OCI-M2 (cell line): ENCODE results near the gene CHD5.
"Not testable (repeated sequence)": the region's sequence is repeated elsewhere in the genome, so short reads cannot be mapped to it uniquely, and the experiment has no call there.

ENCODE experiments used
- DNase-seq: peaks from one replicate; lab custom pipeline; 2025; ENCODE audit not compliant: unreplicated experiment; lab: John Stamatoyannopoulos, UW

The CHD5 gene

DNA sequence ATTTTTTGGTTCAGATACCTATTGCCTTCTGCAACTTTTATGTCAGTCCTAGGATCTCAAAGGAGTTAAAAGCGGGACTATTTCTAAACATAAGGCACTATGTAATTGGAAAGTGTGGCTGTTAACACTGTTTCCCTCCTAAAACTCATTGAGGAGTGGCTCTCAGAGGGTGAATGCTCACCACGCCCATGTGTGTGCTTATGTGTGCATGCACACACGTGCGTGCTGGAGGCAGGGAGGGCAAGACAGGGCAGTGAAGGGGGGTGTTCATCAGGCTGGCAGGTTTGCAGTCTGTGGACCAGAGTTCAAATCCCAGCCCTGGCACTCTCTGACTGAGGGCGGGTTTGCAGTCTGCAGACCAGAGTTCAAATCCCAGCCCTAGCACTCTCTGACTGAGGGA is 112.0 kb downstream of the CHD5 start:
- DNase-seq, result no peak

DNA sequence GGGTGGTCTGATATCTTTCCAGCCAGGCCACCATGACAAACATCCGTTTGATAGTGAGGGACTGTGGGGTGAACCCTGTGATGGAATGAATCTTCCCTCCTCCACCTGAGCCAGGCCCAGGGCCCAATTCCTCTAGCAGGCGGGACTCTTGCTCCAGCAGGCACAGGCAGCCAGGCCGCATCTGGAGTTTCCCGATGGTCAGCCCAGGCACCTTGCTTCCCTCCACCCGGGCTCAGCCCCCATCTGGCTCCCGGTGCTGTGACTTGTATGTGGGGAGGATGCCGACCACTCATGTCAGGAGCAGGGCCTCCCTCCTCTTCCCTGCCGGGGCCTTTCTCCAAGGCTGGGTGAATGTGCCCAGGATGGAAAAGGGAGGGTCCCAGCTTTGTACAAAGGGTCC is 113.4 kb downstream of the CHD5 start:
- DNase-seq, result no peak

DNA sequence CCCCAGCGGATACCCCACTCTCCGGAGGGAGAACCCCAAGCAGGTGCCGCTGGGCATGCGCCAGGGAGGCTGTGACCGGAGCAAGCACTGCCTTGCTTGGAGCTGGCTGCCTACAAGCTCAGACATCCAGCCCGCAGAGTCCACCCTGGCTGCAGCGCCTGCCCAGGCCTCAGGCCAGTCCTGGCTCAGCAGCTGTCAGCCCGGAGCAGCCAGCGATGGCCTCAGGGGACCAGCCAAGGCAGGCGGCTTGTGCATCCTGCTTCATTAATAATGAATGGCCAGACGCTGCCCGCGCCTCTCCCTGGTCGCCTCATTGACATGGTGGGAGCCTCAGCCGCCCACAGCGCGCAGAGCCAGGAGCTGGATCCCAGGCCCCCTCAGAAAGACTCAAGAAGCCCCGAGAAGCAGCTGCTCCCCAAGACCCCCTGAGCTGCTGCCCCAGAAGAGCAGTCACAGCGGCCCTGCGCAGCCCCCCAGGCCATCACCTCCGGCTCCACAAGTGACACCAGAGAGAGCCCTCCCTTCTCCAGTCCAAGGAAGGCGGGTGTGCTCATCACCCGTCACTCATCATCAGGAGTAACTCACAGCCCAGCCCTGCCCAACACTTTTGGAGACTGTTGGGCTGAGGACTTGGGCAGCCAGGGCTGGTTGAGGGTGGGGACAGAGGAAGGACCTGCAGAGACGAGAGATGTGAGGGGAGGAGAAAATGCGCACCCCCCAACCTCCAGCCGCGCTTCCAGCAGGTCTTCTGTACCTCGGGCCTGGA is 114.8 kb downstream of the CHD5 start:
- DNase-seq, result no peak

DNA sequence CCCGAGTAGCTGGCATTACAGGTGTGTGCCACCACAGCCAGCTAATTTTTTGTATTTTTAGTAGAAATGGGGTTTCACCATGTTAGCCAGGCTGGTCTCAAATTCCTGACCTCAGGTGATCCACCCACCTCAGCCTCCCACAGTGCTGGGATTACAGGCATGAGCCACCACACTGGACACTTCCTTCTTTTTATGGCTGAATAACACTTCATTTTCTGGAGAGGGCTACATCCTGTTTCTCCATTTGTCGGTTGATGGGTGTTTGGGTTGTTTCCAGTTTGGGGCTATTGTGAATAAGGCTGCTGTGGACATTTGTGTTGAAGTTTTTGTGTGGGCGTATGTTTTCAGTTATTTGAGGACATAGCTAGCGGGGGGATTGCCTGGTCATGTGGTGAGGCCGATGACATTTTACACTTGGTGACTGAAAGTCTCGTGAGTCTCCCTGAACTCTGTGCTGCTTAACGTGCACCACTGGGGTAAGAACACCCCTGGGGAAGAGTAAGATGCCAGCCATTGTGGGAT is 116.5 kb downstream of the CHD5 start:
- DNase-seq, result not testable (repeated sequence)

DNA sequence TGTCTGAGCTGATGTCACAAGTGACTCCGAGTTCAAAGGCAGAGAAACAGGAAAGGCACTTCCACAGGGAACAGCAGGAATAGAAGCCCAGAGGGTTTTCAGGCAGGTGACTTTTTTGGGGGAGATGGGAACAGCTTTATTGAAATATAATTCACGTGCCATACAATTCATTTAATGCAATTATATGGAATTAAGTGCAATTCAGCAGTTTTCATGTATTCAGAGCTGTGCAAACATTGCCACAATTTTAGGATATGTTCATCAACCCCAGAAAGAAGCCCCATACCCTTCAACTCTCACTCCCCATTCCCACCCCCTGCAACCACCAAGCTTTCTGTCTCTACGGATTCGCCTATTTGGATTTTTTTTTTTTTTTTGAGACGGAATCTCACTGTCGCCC is 117.5 kb downstream of the CHD5 start:
- no peak for DNase-seq

DNA sequence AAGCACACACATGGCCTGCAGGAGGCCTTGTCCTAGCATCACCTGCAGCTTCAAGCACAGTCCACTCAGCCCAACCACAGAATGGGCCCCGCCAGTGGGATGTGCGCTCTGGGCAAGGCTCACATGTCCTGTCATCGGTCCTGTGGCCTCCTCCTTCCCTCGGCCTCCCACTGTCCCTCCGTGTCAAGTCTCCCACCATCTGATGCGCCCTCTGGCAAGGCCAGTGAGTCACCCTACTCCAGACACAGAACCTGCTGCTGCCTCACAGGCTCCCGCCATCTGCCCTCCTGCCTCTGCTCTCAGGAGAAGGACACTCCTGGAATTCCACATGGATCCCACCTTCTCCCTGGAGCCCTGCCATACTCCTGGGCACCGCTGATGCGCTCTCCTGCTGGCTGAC is 120.3 kb downstream of the CHD5 start:
- DNase-seq, result no peak

DNA sequence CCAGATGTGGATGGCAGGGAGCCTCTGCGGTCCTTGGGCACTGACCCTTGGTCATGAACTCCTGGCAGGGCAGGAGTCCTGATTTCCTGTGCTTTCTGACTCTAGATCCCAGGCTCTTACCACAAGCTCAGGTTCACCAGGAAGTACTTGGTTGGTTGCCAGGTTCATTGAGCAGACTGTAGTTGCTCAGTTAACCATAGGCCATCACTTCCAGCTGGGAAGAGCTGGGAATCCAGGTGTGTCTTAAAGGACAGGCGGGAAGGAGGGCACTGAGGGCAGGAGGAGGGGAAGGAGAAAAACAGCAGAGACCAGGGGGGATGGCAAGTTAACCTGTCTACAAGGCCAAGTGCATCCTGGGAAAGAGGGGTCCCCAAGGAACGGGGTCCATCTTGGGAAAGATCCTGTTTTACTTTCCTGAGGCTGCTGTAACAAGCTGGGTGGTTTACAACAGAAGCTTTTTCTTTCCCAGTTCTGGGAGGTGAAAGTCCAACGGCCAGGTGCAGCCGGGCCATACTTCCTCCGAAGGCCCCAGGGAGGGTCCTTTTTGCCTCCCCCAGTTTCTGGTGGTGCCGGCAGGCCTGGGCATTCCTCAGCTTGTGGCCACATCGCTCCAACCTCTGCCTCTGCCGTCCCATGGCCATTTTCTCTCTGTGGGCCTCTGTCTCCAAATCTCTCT is 122.8 kb downstream of the CHD5 start:
- no peak for DNase-seq

DNA sequence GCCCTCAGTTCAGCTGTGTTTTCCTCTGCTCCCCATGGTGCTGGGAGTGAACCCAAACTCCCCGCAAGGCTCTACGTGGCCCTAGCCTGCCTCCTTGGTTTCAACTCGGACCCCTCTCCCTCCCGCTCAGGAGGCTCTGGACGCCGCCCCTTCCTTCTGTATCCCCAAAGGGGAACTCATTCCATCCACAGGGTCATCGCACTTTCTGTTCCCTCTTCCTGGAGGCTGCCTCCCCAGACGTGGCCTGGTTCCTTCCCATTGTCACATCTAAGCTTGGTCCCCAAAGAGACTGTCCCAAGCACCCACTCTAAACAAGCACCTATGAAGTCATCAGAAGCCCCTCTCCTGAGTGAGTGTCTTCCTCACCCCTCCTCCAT is 123.6 kb downstream of the CHD5 start:
- no peak for DNase-seq

DNA sequence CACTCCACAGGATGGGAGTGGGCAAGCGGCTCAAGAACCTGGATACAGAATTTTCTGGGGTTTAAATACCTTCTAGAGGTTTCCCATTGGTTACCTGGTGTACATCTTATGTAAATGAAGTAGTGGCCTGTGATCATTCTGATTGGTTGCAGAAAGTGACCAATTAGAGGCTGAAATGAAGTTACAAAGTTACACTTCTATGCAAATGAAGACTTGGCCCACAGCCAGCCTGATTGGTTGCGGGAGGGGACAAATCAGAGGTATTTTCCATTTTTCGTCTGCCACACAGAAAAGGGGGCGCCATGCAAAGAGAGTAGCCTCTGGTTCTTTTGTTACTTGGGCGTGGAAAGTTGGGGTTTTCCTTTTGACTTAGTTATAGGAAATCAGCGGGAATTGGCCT is 125.5 kb downstream of the CHD5 start:
- no peak for DNase-seq

DNA sequence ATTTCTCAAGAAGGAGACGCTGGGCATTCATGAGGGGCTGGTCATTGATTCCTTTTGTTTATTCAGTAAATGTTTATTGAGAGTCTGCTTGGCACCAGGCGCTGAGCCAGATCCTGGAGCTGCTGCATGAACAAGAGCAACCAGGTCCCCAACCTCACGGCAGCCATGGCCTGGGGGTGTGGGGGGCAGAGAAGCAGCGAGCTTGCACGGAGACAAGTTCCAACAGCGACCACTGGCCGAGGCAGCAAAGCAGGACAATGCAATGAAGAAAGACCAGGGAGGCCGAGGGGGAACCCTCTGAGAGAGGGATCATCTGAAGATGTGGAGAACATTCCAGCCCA is 126.9 kb downstream of the CHD5 start:
- no peak for DNase-seq

DNA sequence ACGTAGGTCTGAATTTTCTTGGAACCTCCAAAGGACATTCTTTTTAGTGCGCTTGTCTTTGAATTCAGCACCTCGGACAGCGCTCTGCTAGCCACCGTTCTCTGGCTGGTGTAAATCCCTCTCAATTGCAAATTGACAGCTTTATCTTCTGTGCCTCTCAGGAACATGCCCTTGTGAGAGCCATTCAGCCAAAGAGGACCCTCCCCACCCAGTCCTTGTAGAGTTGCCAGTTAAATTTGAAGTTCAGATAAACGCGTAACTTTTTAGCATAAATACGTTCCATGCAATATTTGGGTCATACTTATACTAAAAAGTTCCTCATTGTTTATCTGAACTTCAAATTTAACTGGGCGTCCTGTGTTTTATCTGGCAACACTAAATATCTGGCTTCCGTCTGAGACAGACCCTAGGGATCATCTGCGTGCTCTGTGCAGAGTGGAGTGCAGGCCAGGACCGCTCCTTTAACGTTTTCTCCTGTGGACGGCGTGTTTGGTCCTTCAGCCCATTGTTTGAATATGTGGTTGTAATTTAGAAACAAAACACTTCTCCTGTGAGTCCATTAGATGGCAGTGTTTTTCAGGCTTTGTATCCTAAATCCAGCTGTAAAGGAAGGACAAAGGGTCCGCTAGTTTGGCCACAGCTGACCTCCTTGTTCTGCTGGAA is 127.4 kb downstream of the CHD5 start:
- DNase-seq, result no peak
